GM10266 (cell line): ENCODE measurements around the gene BUB3.

Experiments used
- DNase-seq: peaks from one replicate; pipeline ENCODE4 v3.0.0; 2012; ENCODE audit errors: extremely low spot score
- CTCF ChIP-seq: IDR thresholded peaks from 2 replicates; pipeline ENCODE4 v1.5.1; 2012; ENCODE audit warnings: mild to moderate bottlenecking, low read depth; ENCODE audit not compliant: control insufficient read depth, insufficient read depth; ENCODE audit errors: missing control alignments

The BUB3 gene

GRCh38 chr10:123136806-123137642 is 17.2 kb upstream of the BUB3 start:
- DNase-seq: peak; percentile 72
- no peak for TF ChIP-seq CTCF

- no peak for DNase-seq
- TF ChIP-seq CTCF: no peak
Observed at GRCh38 chr10:123139165-123139520, 15.1 kb upstream of the BUB3 start.

- TF ChIP-seq CTCF: no peak
- DNase-seq: peak; percentile 57
Observed at GRCh38 chr10:123139521-123140163, 14.6 kb upstream of the BUB3 start.

- peak; percentile 55 for DNase-seq
- peak; percentile 39 for TF ChIP-seq CTCF
Observed at GRCh38 chr10:123140164-123140982, 13.8 kb upstream of the BUB3 start.

GRCh38 chr10:123140983-123141390 is 13.2 kb upstream of the BUB3 start:
- no peak for DNase-seq
- TF ChIP-seq CTCF: no peak

GRCh38 chr10:123141791-123142700 is 12.2 kb upstream of the BUB3 start:
- DNase-seq: no peak
- no peak for TF ChIP-seq CTCF
